ENCODE measurements around the gene NAA50. TPM values are rescaled to one million over a fixed set of nuclear protein-coding genes. Genes with fewer than 3 reads are reported as not detected.

The NAA50 gene
- total RNA-seq, 1 donor from 2014 or later, result 138 TPM

DNA sequence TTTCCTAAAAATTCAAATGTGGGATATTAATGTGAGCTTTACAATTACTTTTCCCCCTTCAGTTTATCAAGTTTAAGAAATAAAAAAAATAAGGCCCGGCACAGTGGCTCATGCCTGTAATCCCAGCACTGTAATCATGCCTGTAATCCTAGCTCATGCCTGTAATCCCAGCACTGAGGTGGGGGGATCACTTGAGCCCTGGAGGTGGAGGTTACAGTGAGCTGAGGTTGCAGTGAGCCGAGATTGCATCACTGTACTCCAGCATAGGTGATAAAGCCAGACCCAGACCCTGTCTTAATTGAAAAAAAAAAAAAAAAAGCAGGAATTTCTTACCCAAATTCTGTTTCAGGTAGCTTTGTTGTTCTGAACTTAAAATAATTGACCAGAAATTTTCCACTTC, 18.6 kb upstream of the NAA50 start:
- H3K27me3 Mint-ChIP-seq (ENCODE audit: low read depth), result no peaks in the 10 kb centered on the region

DNA sequence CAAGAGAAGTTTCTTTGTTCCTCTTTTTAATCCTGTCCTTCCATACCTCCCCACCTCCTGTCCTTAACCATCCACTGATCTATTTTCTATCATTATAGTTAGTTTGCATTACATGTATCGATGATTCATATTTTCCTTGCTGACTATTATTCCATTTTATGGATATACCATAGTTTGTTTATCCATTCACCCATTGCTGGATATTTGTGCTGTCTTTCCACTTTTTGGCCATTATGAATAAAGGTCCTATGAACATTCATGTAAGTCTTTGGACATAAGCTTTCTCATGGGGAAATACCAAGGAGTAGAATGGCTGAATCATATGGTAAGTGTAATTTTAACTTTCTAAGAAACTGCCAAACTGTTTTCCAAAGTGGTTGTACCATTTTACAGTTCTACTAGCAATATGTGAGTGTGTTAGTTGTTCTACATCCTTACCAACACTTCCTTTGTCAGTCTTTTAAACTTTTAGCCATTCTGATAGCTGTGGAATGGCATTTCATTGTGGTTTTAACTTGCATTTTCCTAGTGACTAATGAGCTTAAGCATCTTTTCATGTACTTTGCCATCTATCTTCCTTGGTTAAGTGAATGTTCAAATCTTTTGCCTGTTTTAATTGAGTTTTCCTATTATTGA, 12.5 kb upstream of the NAA50 start:
- no peaks in the 10 kb centered on the region for H3K27me3 Mint-ChIP-seq (ENCODE audit: low read depth)
- peaks cover 8% of the 10 kb centered on the region for H3K36me3 Mint-ChIP-seq (ENCODE audit: low read depth)

More for the DNA sequence above, 18.6 kb upstream of the NAA50 start:
- DNase-seq (ENCODE audit: low read depth, low spot score), result no peak
- Mint-ChIP-seq H3K4me3 (no peak overlapping the region), H3K4me1 (no peaks in the 10 kb centered on the region), H3K27ac (ENCODE audit: unreplicated experiment) (no peak overlapping the region), H3K36me3 (ENCODE audit: low read depth) (no peaks in the 10 kb centered on the region), H3K9me3 (no peaks in the 10 kb centered on the region)
- TF ChIP-seq, protein P1, sequence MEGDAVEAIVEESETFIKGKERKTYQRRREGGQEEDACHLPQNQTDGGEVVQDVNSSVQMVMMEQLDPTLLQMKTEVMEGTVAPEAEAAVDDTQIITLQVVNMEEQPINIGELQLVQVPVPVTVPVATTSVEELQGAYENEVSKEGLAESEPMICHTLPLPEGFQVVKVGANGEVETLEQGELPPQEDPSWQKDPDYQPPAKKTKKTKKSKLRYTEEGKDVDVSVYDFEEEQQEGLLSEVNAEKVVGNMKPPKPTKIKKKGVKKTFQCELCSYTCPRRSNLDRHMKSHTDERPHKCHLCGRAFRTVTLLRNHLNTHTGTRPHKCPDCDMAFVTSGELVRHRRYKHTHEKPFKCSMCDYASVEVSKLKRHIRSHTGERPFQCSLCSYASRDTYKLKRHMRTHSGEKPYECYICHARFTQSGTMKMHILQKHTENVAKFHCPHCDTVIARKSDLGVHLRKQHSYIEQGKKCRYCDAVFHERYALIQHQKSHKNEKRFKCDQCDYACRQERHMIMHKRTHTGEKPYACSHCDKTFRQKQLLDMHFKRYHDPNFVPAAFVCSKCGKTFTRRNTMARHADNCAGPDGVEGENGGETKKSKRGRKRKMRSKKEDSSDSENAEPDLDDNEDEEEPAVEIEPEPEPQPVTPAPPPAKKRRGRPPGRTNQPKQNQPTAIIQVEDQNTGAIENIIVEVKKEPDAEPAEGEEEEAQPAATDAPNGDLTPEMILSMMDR (conservative IDR thresholded peaks at IDR 0.05), result no peak

DNA sequence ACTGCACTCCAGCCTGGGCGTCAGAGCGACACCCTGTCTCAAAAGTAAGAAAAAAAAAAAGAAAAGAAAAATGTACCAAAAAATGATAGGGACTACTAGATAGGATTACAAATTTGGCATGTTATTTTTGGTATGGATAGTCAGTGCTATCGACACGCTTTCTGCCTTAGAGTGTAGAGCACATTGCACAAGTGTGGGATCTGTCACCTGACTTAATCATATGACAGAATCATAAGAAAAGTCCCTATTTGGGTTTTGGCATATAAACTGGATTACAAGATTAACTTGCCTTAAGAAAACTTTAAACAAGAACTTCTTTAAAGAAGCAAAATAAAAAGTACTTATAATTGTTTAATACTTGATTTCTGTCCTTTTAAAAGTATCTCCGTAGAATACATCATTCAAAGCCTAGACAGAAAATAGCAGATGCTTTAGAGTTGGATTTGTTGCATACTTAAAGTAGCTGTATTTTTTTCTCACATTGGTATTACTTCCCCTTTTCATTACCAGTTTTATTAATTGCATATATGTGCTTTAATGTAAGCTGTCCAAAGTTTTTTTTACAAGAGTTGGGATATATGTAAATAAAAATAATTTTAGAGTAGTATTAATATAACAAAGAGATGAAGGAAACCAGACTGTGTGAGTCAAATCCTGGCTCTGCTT, 8.6 kb upstream of the NAA50 start:
- no peak overlapping the region for H3K27ac Mint-ChIP-seq (ENCODE audit: unreplicated experiment)
- no peak for DNase-seq (ENCODE audit: low read depth, low spot score)
- H3K36me3 Mint-ChIP-seq (ENCODE audit: low read depth), result peaks cover 8% of the 10 kb centered on the region
- H3K9me3 Mint-ChIP-seq, result peaks cover 6% of the 10 kb centered on the region
- TF ChIP-seq, protein P1 (conservative IDR thresholded peaks at IDR 0.05), result no peak
- peaks cover 10% of the 10 kb centered on the region for H3K4me1 Mint-ChIP-seq
- H3K4me3 Mint-ChIP-seq, result no peak overlapping the region
- H3K27me3 Mint-ChIP-seq (ENCODE audit: low read depth), result no peaks in the 10 kb centered on the region

More for the DNA sequence above, 12.5 kb upstream of the NAA50 start:
- no peak for DNase-seq (ENCODE audit: low read depth, low spot score)
- TF ChIP-seq, protein P1 (conservative IDR thresholded peaks at IDR 0.05), result no peak
- Mint-ChIP-seq H3K9me3 (peaks cover 6% of the 10 kb centered on the region), H3K27ac (ENCODE audit: unreplicated experiment) (peak overlapping the region; percentile 2), H3K4me3 (no peak overlapping the region), H3K4me1 (peaks cover 2% of the 10 kb centered on the region)

DNA sequence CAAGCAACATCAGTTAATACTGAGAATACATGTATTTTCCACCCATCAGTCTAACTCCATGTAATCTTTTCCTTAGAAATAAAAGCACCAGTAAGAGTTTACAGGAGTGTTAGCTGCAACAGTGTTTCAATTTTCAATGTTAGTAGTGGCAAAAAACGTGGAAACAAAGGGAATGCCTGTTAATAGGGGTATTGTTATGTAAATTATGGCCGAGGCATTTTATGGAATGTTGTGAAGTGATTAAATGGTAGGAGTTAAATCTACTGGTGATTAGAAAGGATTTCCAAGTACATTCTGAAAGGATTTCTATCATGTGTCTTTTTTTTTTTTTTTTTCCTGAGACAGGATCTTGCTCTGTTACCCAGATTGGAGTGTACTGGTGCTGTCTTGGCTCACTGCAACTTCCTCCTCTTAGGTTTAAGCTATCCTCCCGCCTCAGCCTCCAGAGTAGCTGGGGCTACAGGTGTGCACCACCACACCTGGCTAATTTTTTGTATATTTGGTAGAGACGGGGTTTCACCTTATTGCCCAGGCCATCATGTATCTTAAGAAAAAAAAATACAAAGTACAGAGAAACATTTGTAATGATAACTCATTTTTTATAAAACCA, 7.4 kb upstream of the NAA50 start:
- peaks cover 3% of the 10 kb centered on the region for H3K9me3 Mint-ChIP-seq
- TF ChIP-seq, protein P1 (conservative IDR thresholded peaks at IDR 0.05), result no peak
- H3K27me3 Mint-ChIP-seq (ENCODE audit: low read depth), result no peaks in the 10 kb centered on the region
- H3K4me1 Mint-ChIP-seq, result peaks cover 15% of the 10 kb centered on the region
- H3K27ac Mint-ChIP-seq (ENCODE audit: unreplicated experiment), result no peak overlapping the region
- H3K36me3 Mint-ChIP-seq (ENCODE audit: low read depth), result peaks cover 3% of the 10 kb centered on the region
- DNase-seq (ENCODE audit: low read depth, low spot score), result no peak
- no peak overlapping the region for H3K4me3 Mint-ChIP-seq

DNA sequence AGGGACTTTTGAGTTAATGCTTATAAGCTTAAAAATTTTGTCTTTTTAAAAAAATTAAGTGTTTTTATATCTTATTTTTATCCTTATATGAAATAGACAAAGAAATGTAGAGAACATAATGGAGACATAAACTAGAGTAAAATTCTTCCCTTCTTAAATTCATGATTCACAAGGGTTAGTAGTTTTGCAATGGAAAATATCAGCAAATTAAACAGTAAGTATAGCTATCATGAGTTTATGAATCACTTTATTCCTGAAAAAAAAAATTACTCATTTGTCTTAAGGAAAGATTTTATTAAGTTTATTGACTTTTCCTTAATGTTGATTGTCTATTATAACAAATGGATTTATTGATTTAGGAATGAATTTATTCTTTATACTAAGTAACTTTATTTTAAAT, 5.1 kb upstream of the NAA50 start:
- Mint-ChIP-seq H3K9me3 (no peaks in the 10 kb centered on the region), H3K36me3 (ENCODE audit: low read depth) (no peaks in the 10 kb centered on the region), H3K27me3 (ENCODE audit: low read depth) (no peaks in the 10 kb centered on the region), H3K4me3 (no peak overlapping the region), H3K27ac (ENCODE audit: unreplicated experiment) (no peak overlapping the region), H3K4me1 (peaks cover 29% of the 10 kb centered on the region)
- TF ChIP-seq, protein P1 (conservative IDR thresholded peaks at IDR 0.05), result no peak
- no peak for DNase-seq (ENCODE audit: low read depth, low spot score)
